GM23338 (cell line): ENCODE data around the gene ANKRD13C. TPM values are rescaled to one million over a fixed set of nuclear protein-coding genes. Genes with fewer than 3 reads are reported as not detected.
A peak's percentile ranks its signal among the peaks of the same experiment; 100 is the strongest.

Source experiments
- ATAC-seq: fragments of 200-7000 bp; cut with Tn5 transposase; 3 replicates; pipeline ENCODE4 v1.9.1; 2020
- DNase-seq: peaks from one replicate; pipeline ENCODE4 v3.0.0-alpha.2; 2015; ENCODE audit warnings: low spot score
- H2AFZ ChIP-seq: fragments of 200-600 bp; sonication (generic); 2 replicates; pipeline ENCODE4 v1.8.0; 2016; ENCODE audit warnings: antibody characterized with exemption, mild to moderate bottlenecking, moderate library complexity
- H3F3A ChIP-seq: fragments of 200-600 bp; sonication (generic); replicated peaks from 2 replicates; pipeline ENCODE4 v1.8.0; 2017; ENCODE audit warnings: antibody characterized with exemption, mixed run types, low read depth
- H3K27ac ChIP-seq: fragments of 200-600 bp; sonication (generic); 2 replicates; pipeline ENCODE4 v1.6.1; 2016; ENCODE audit warnings: low read depth
- H3K27me3 ChIP-seq: fragments of 200-600 bp; sonication (generic); 2 replicates; pipeline ENCODE4 v1.8.0; 2016; ENCODE audit warnings: mild to moderate bottlenecking, mixed run types, moderate library complexity; ENCODE audit not compliant: insufficient read depth
- H3K36me3 ChIP-seq: fragments of 200-600 bp; sonication (generic); 2 replicates; pipeline ENCODE4 v1.8.0; 2016; ENCODE audit warnings: mild to moderate bottlenecking; ENCODE audit not compliant: insufficient read depth
- H3K4me1 ChIP-seq: fragments of 200-600 bp; sonication (generic); 2 replicates; pipeline ENCODE4 v1.8.0; 2016; ENCODE audit warnings: mild to moderate bottlenecking, moderate library complexity; ENCODE audit not compliant: insufficient read depth
- H3K4me2 ChIP-seq: fragments of 200-600 bp; sonication (generic); 2 replicates; pipeline ENCODE4 v1.7.1; 2017; ENCODE audit warnings: mixed run types
- H3K4me3 ChIP-seq: fragments of 200-600 bp; sonication (generic); 2 replicates; pipeline ENCODE4 v1.6.1; 2016; ENCODE audit warnings: mixed run types
- H3K79me2 ChIP-seq: fragments of 200-600 bp; sonication (generic); replicated peaks from 2 replicates; pipeline ENCODE4 v1.8.0; 2017; ENCODE audit warnings: mild to moderate bottlenecking; ENCODE audit not compliant: insufficient read depth
- H3K9me2 ChIP-seq: fragments of 200-600 bp; sonication (generic); 2 replicates; pipeline ENCODE4 v1.8.0; 2017; ENCODE audit not compliant: insufficient read depth
- H4K20me1 ChIP-seq: fragments of 200-600 bp; sonication (generic); replicated peaks from 2 replicates; pipeline ENCODE4 v1.8.0; 2017; ENCODE audit warnings: mild to moderate bottlenecking; ENCODE audit not compliant: insufficient read depth
- H3K27ac Mint-ChIP-seq: 2 replicates; pipeline ENCODE4 v1.8.0; 2020; ENCODE audit warnings: inconsistent platforms, mild to moderate bottlenecking, moderate library complexity, mixed read lengths
- H3K27me3 Mint-ChIP-seq: 3 replicates; pipeline ENCODE4 v1.8.0; 2022; ENCODE audit warnings: low read depth, mild to moderate bottlenecking, moderate library complexity, mixed read lengths, inconsistent platforms; ENCODE audit not compliant: insufficient read depth, poor library complexity
- H3K36me3 Mint-ChIP-seq: 3 replicates; pipeline ENCODE4 v1.8.0; 2021; ENCODE audit warnings: low read depth, mild to moderate bottlenecking, inconsistent platforms, moderate library complexity, mixed read lengths
- H3K4me1 Mint-ChIP-seq: 3 replicates; pipeline ENCODE4 v1.8.0; 2020; ENCODE audit warnings: mild to moderate bottlenecking, inconsistent platforms, mixed read lengths
- H3K4me3 Mint-ChIP-seq: 3 replicates; pipeline ENCODE4 v1.8.0; 2021; ENCODE audit warnings: moderate library complexity, mild to moderate bottlenecking, inconsistent platforms, mixed read lengths
- H3K9me3 Mint-ChIP-seq: 3 replicates; pipeline ENCODE4 v1.8.0; 2020; ENCODE audit warnings: moderate library complexity, mild to moderate bottlenecking, inconsistent platforms, mixed read lengths
- CREB1 ChIP-seq: fragments of 250-450 bp; sonication (Bioruptor Pico); IDR thresholded peaks from 2 replicates; pipeline ENCODE4 v1.5.0; 2020; ENCODE audit warnings: low read depth, mild to moderate bottlenecking, moderate library complexity
- EZH2 ChIP-seq: fragments of 200-600 bp; sonication (generic); IDR thresholded peaks from one replicate; pipeline ENCODE4 v1.8.0; 2017; ENCODE audit warnings: antibody characterized with exemption, mild to moderate bottlenecking, low read depth; ENCODE audit not compliant: unreplicated experiment
- EZH2phosphoT487 ChIP-seq: fragments of 200-600 bp; sonication (generic); IDR thresholded peaks from one replicate; pipeline ENCODE4 v1.8.1; 2018; ENCODE audit warnings: antibody characterized with exemption; ENCODE audit not compliant: unreplicated experiment
- JUNB ChIP-seq: IDR thresholded peaks from one replicate; pipeline ENCODE4 v1.6.1; 2016; ENCODE audit warnings: antibody characterized with exemption; ENCODE audit not compliant: unreplicated experiment
- NANOG ChIP-seq: IDR thresholded peaks from 2 replicates; pipeline ENCODE4 v1.6.1; 2016; ENCODE audit warnings: antibody characterized with exemption, borderline replicate concordance
- POLR2AphosphoS5 ChIP-seq: IDR thresholded peaks from 2 replicates; pipeline ENCODE4 v1.6.1; 2016; ENCODE audit warnings: antibody characterized with exemption, low read depth
- ZNF331 ChIP-seq: fragments of 250-450 bp; sonication (Bioruptor Pico); IDR thresholded peaks from 2 replicates; pipeline ENCODE4 v1.5.0; 2020; ENCODE audit warnings: low read depth, mild to moderate bottlenecking, moderate library complexity
- ZNF462 ChIP-seq: fragments of 250-450 bp; sonication (Bioruptor Pico); IDR thresholded peaks from 2 replicates; pipeline ENCODE4 v1.5.0; 2020; ENCODE audit warnings: mild to moderate bottlenecking, moderate library complexity
- polyA plus RNA-seq: library from polyadenylated mRNA; unstranded; fragments of >200 nt; fragmentation: Nextera tagmentation; extraction: Ambion mirVana; gene quantifications from 2 replicates; pipeline ENCODE4 v1.2.1, GENCODE V29; 2016
- total RNA-seq: library from RNA; depleted of rRNA; stranded (reverse); fragments of >200 nt; shearing (Covaris generic); gene quantifications from 2 replicates; pipeline ENCODE4 v1.2.3, GENCODE V29; 2014
- TF ChIP-seq, protein P1 (sequence below): IDR thresholded peaks from one replicate; pipeline ENCODE4 v1.6.1; 2018; ENCODE audit warnings: antibody characterized with exemption; ENCODE audit not compliant: unreplicated experiment

ANKRD13C gene
- total and polyA plus RNA-seq, 2 experiments from 2014 or later = 12.3 to 32.5 TPM

GRCh38 chr1:70278710-70279109 lies 75.8 kb downstream of the ANKRD13C start:
- Mint-ChIP-seq H3K4me3 (no peak overlapping the region), H3K9me3 (no peaks in the 10 kb centered on the region), H3K27me3 (no peaks in the 10 kb centered on the region), H3K36me3 (peaks cover 14% of the 10 kb centered on the region; the same call in 2 of the 3 replicates), H3K4me1 (no peaks in the 10 kb centered on the region), H3K27ac (no peak overlapping the region)
- peaks cover 8% of the 10 kb centered on the region; the same call in 1 of the 2 replicates for H3K36me3 ChIP-seq
- H3K4me1 ChIP-seq = 0 out of 2 replicates have a peak, but pooled peaks cover 3% of the 10 kb centered on the region
- H3K4me3 ChIP-seq = no peak overlapping the region
- no peak overlapping the region for H3K4me2 ChIP-seq
- no peaks in the 10 kb centered on the region for H4K20me1 ChIP-seq
- TF ChIP-seq, protein P1, sequence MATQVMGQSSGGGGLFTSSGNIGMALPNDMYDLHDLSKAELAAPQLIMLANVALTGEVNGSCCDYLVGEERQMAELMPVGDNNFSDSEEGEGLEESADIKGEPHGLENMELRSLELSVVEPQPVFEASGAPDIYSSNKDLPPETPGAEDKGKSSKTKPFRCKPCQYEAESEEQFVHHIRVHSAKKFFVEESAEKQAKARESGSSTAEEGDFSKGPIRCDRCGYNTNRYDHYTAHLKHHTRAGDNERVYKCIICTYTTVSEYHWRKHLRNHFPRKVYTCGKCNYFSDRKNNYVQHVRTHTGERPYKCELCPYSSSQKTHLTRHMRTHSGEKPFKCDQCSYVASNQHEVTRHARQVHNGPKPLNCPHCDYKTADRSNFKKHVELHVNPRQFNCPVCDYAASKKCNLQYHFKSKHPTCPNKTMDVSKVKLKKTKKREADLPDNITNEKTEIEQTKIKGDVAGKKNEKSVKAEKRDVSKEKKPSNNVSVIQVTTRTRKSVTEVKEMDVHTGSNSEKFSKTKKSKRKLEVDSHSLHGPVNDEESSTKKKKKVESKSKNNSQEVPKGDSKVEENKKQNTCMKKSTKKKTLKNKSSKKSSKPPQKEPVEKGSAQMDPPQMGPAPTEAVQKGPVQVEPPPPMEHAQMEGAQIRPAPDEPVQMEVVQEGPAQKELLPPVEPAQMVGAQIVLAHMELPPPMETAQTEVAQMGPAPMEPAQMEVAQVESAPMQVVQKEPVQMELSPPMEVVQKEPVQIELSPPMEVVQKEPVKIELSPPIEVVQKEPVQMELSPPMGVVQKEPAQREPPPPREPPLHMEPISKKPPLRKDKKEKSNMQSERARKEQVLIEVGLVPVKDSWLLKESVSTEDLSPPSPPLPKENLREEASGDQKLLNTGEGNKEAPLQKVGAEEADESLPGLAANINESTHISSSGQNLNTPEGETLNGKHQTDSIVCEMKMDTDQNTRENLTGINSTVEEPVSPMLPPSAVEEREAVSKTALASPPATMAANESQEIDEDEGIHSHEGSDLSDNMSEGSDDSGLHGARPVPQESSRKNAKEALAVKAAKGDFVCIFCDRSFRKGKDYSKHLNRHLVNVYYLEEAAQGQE = no peak
- TF ChIP-seq ZNF331 (CRISPR knock-in tag) (no peak), JUNB (no peak), EZH2phosphoT487 (no peak), POLR2AphosphoS5 (no peak), EZH2 (no peak), NANOG (no peak), ZNF462 (no peak), CREB1 (no peak)
- H3K79me2 ChIP-seq = no peaks in the 10 kb centered on the region
- ATAC-seq = no peak
- DNase-seq = no peak
- H3K9me2 ChIP-seq = no peaks in the 10 kb centered on the region
- no peak overlapping the region for H2AFZ ChIP-seq
- peak overlapping the region; percentile 64; the same call in 1 of the 2 replicates for H3K27ac ChIP-seq
- H3F3A ChIP-seq = no peaks in the 10 kb centered on the region
- no peaks in the 10 kb centered on the region for H3K27me3 ChIP-seq
